Neural progenitor cell (in vitro differentiated cells): ENCODE measurements around the gene PRKAA2. TPM values are rescaled to one million over a fixed set of nuclear protein-coding genes. Genes with fewer than 3 reads are reported as not detected.

ENCODE experiments used
- DNase-seq: peaks from one replicate; pipeline ENCODE4 v3.0.0-alpha.2; 2016; ENCODE audit warnings: low spot score
- H2AFZ ChIP-seq: fragments of 200-600 bp; sonication (generic); replicated peaks from 2 replicates; pipeline ENCODE4 v1.6.1; 2016; ENCODE audit warnings: antibody characterized with exemption
- H3F3A ChIP-seq: fragments of 200-600 bp; sonication (generic); 2 replicates; pipeline ENCODE4 v1.6.1; 2016; ENCODE audit warnings: antibody characterized with exemption, low read depth
- H3K27ac ChIP-seq: fragments of 200-600 bp; sonication (generic); 2 replicates; pipeline ENCODE4 v1.5.1; 2016; ENCODE audit warnings: mild to moderate bottlenecking
- H3K27me3 ChIP-seq: fragments of 200-600 bp; sonication (generic); 2 replicates; pipeline ENCODE4 v1.6.1; 2016; ENCODE audit warnings: mild to moderate bottlenecking, moderate library complexity
- H3K36me3 ChIP-seq: fragments of 200-600 bp; sonication (generic); 2 replicates; pipeline ENCODE4 v1.5.1; 2016
- H3K4me1 ChIP-seq: fragments of 200-600 bp; sonication (generic); 2 replicates; pipeline ENCODE4 v1.6.1; 2016; ENCODE audit warnings: mixed run types
- H3K4me2 ChIP-seq: fragments of 200-600 bp; sonication (generic); 2 replicates; pipeline ENCODE4 v1.6.1; 2016
- H3K4me3 ChIP-seq: fragments of 200-600 bp; sonication (generic); 2 replicates; pipeline ENCODE4 v1.5.1; 2016
- H3K79me2 ChIP-seq: fragments of 200-600 bp; sonication (generic); 2 replicates; pipeline ENCODE4 v1.6.1; 2016; ENCODE audit warnings: low read depth
- H3K9ac ChIP-seq: fragments of 200-600 bp; sonication (generic); 2 replicates; pipeline ENCODE4 v1.6.1; 2016
- H3K9me3 ChIP-seq: fragments of 200-600 bp; sonication (generic); 2 replicates; pipeline ENCODE4 v1.5.1; 2016; ENCODE audit warnings: low read depth
- H4K20me1 ChIP-seq: fragments of 200-600 bp; sonication (generic); 2 replicates; pipeline ENCODE4 v1.6.1; 2016; ENCODE audit warnings: low read depth
- H3K27ac Mint-ChIP-seq: 3 replicates; pipeline ENCODE4 v1.8.0; 2021; ENCODE audit warnings: mixed read lengths
- H3K27me3 Mint-ChIP-seq: 2 replicates; pipeline ENCODE4 v1.8.0; 2022; ENCODE audit warnings: low read depth, mild to moderate bottlenecking, inconsistent platforms, moderate library complexity, mixed read lengths; ENCODE audit not compliant: insufficient read depth
- H3K36me3 Mint-ChIP-seq: 3 replicates; pipeline ENCODE4 v1.8.0; 2021; ENCODE audit warnings: mixed read lengths
- H3K4me1 Mint-ChIP-seq: 3 replicates; pipeline ENCODE4 v1.8.0; 2021; ENCODE audit warnings: mixed read lengths
- H3K4me3 Mint-ChIP-seq: 3 replicates; pipeline ENCODE4 v1.8.0; 2021; ENCODE audit warnings: mild to moderate bottlenecking, moderate library complexity, mixed read lengths
- H3K9me3 Mint-ChIP-seq: 3 replicates; pipeline ENCODE4 v1.8.0; 2020; ENCODE audit warnings: mixed read lengths
- CTCF ChIP-seq: fragments of 200-600 bp; sonication (generic); IDR thresholded peaks from 2 replicates; pipeline ENCODE4 v1.5.1; 2017; ENCODE audit warnings: antibody characterized with exemption, mild to moderate bottlenecking
- EZH2 ChIP-seq: fragments of 200-600 bp; sonication (generic); IDR thresholded peaks from 2 replicates; pipeline ENCODE4 v1.6.1; 2017; ENCODE audit warnings: antibody characterized with exemption, mild to moderate bottlenecking, moderate library complexity
- EZH2phosphoT487 ChIP-seq: fragments of 200-600 bp; sonication (generic); IDR thresholded peaks from 2 replicates; pipeline ENCODE4 v1.6.1; 2017; ENCODE audit warnings: antibody characterized with exemption
- total RNA-seq: library from RNA; depleted of rRNA; stranded (reverse); fragments of >200 nt; gene quantifications from 2 replicates; pipeline ENCODE4 v1.2.3, GENCODE V29; 2015; ENCODE audit warnings: low replicate concordance

PRKAA2 gene
- total RNA-seq, 1 donor from 2014 or later = 25.8 TPM

- Mint-ChIP-seq H3K4me1 (peaks cover 17% of the 10 kb centered on the region), H3K9me3 (peaks cover 2% of the 10 kb centered on the region), H3K4me3 (peak overlapping the region; percentile 79), H3K27me3 (peaks cover 3% of the 10 kb centered on the region), H3K27ac (no peak overlapping the region), H3K36me3 (peaks cover 6% of the 10 kb centered on the region)
- Histone ChIP-seq H3K4me3 (no peak overlapping the region), H3K9me3 (no peaks in the 10 kb centered on the region), H3K27ac (no peak overlapping the region), H3K36me3 (no peaks in the 10 kb centered on the region), H3K4me1 (peaks cover 19% of the 10 kb centered on the region), H4K20me1 (peaks cover 10% of the 10 kb centered on the region), H3K4me2 (peak overlapping the region; percentile 85), H2AFZ (no peak overlapping the region), H3K9ac (no peak overlapping the region), H3K79me2 (peaks cover 31% of the 10 kb centered on the region), H3K27me3 (peaks cover 24% of the 10 kb centered on the region), H3F3A (peaks cover 21% of the 10 kb centered on the region)
- TF ChIP-seq CTCF (no peak), EZH2phosphoT487 (no peak), EZH2 (no peak)
- DNase-seq = no peak
Observed at GRCh38 chr1:56643661-56644060, 1.5 kb upstream of the PRKAA2 start.

GRCh38 chr1:56644064-56644918 is 823 bp upstream of the PRKAA2 start:
- peak overlapping the region; percentile 55 for H3K27ac Mint-ChIP-seq
- no peaks in the 10 kb centered on the region for H3K36me3 ChIP-seq
- H3K27me3 Mint-ChIP-seq = peaks cover 3% of the 10 kb centered on the region
- H3K4me1 ChIP-seq = peaks cover 19% of the 10 kb centered on the region
- H4K20me1 ChIP-seq = peaks cover 10% of the 10 kb centered on the region
- peak overlapping the region; percentile 85 for H3K4me2 ChIP-seq
- H3K4me3 ChIP-seq = peak overlapping the region; percentile 78
- peaks cover 24% of the 10 kb centered on the region for H3K27me3 ChIP-seq
- no peak overlapping the region for H3K27ac ChIP-seq
- peaks cover 17% of the 10 kb centered on the region for H3K4me1 Mint-ChIP-seq
- H3K36me3 Mint-ChIP-seq = peaks cover 11% of the 10 kb centered on the region
- no peak for TF ChIP-seq EZH2phosphoT487
- no peak for TF ChIP-seq CTCF
- TF ChIP-seq EZH2 = no peak
- peaks cover 6% of the 10 kb centered on the region for H3K9me3 Mint-ChIP-seq
- H3K9me3 ChIP-seq = no peaks in the 10 kb centered on the region
- no peak overlapping the region for H3K9ac ChIP-seq
- peak overlapping the region; percentile 88 for H2AFZ ChIP-seq
- peak overlapping the region; percentile 93 for H3K4me3 Mint-ChIP-seq
- H3F3A ChIP-seq = peaks cover 21% of the 10 kb centered on the region
- DNase-seq = peak; percentile 66
- peaks cover 38% of the 10 kb centered on the region for H3K79me2 ChIP-seq

GRCh38 chr1:56645677-56646305 is 677 bp downstream of the PRKAA2 start:
- Mint-ChIP-seq H3K36me3 (peaks cover 13% of the 10 kb centered on the region), H3K9me3 (peaks cover 13% of the 10 kb centered on the region), H3K27me3 (peaks cover 3% of the 10 kb centered on the region), H3K27ac (peak overlapping the region; percentile 36), H3K4me3 (peak overlapping the region; percentile 90), H3K4me1 (peaks cover 17% of the 10 kb centered on the region)
- Histone ChIP-seq H2AFZ (peak overlapping the region; percentile 59), H3K4me2 (peak overlapping the region; percentile 85), H3K4me3 (peak overlapping the region; percentile 78), H3K27me3 (peaks cover 24% of the 10 kb centered on the region), H3K9ac (no peak overlapping the region), H3K4me1 (peaks cover 19% of the 10 kb centered on the region), H4K20me1 (peaks cover 10% of the 10 kb centered on the region), H3K36me3 (no peaks in the 10 kb centered on the region), H3K9me3 (no peaks in the 10 kb centered on the region), H3F3A (peaks cover 21% of the 10 kb centered on the region), H3K27ac (peak overlapping the region; percentile 55), H3K79me2 (peaks cover 53% of the 10 kb centered on the region)
- peak; percentile 62 for DNase-seq
- TF ChIP-seq CTCF = no peak
- TF ChIP-seq EZH2 = no peak
- TF ChIP-seq EZH2phosphoT487 = no peak
